DMS114 treated with DMSO at 0.1 percent for 48 hours (cell line): ENCODE measurements around the gene IL1RAPL1.
"Not testable (repeated sequence)": the region's sequence is repeated elsewhere in the genome, so short reads cannot be mapped to it uniquely, and the experiment has no call there.

Experiments
- DNase-seq: peaks from one replicate; lab custom pipeline; 2025; ENCODE audit not compliant: unreplicated experiment; lab: John Stamatoyannopoulos, UW

The IL1RAPL1 gene

GRCh38 chrX:29090811-29091210 lies 503.6 kb downstream of the IL1RAPL1 start:
- DNase-seq = no peak

- no peak for DNase-seq
These were observed 520.0 kb downstream of the IL1RAPL1 start for GRCh38 chrX:29107231-29107630.

GRCh38 chrX:29110041-29110440 lies 522.8 kb downstream of the IL1RAPL1 start:
- DNase-seq = no peak

- no peak for DNase-seq
These were observed 526.0 kb downstream of the IL1RAPL1 start for GRCh38 chrX:29113221-29113620.

- DNase-seq = not testable (repeated sequence)
These were observed 535.6 kb downstream of the IL1RAPL1 start for GRCh38 chrX:29122817-29123216.

GRCh38 chrX:29130905-29131304 lies 543.7 kb downstream of the IL1RAPL1 start:
- no peak for DNase-seq

GRCh38 chrX:29136904-29137303 lies 549.7 kb downstream of the IL1RAPL1 start:
- DNase-seq = no peak

- DNase-seq = no peak
These were observed 550.8 kb downstream of the IL1RAPL1 start for GRCh38 chrX:29138003-29138402.

- no peak for DNase-seq
These were observed 556.1 kb downstream of the IL1RAPL1 start for GRCh38 chrX:29143356-29143755.

- no peak for DNase-seq
These were observed 556.5 kb downstream of the IL1RAPL1 start for GRCh38 chrX:29143756-29144155.

GRCh38 chrX:29145316-29145715 lies 558.1 kb downstream of the IL1RAPL1 start:
- no peak for DNase-seq

GRCh38 chrX:29148511-29148910 lies 561.3 kb downstream of the IL1RAPL1 start:
- no peak for DNase-seq

GRCh38 chrX:29155286-29155685 lies 568.0 kb downstream of the IL1RAPL1 start:
- DNase-seq = no peak

- no peak for DNase-seq
These were observed 585.6 kb downstream of the IL1RAPL1 start for GRCh38 chrX:29172880-29173279.

GRCh38 chrX:29187264-29187663 lies 600.0 kb downstream of the IL1RAPL1 start:
- DNase-seq = no peak

- DNase-seq = no peak
These were observed 609.3 kb downstream of the IL1RAPL1 start for GRCh38 chrX:29196501-29196900.

GRCh38 chrX:29215251-29215650 lies 628.0 kb downstream of the IL1RAPL1 start:
- no peak for DNase-seq

GRCh38 chrX:29225670-29226069 lies 638.4 kb downstream of the IL1RAPL1 start:
- no peak for DNase-seq

- no peak for DNase-seq
These were observed 642.6 kb downstream of the IL1RAPL1 start for GRCh38 chrX:29229802-29230201.

GRCh38 chrX:29231800-29232199 lies 644.6 kb downstream of the IL1RAPL1 start:
- no peak for DNase-seq

- DNase-seq = no peak
These were observed 646.4 kb downstream of the IL1RAPL1 start for GRCh38 chrX:29233592-29234183.

- no peak for DNase-seq
These were observed 650.7 kb downstream of the IL1RAPL1 start for GRCh38 chrX:29237972-29238371.

- DNase-seq = no peak
These were observed 654.6 kb downstream of the IL1RAPL1 start for GRCh38 chrX:29241809-29242208.
